ENCODE data around the gene CCL25.

CCL25 gene

GRCh38 chr19:8033287-8034177 is 19.0 kb upstream of the CCL25 start:
- peak; percentile 94 to 97 for DNase-seq
- peak; percentile 62 for TF ChIP-seq POLR2A (IDR thresholded peaks at IDR 0.05; ENCODE audit: low read length)
- TF ChIP-seq GATA1 (IDR thresholded peaks at IDR 0.05; ENCODE audit: low read depth, low read length) = peak; percentile 48

- DNase-seq = peak in 1 of 2 experiments; percentile 40
- TF ChIP-seq GATA1 (IDR thresholded peaks at IDR 0.05; ENCODE audit: low read depth, low read length) = no peak
- no peak for TF ChIP-seq POLR2A (IDR thresholded peaks at IDR 0.05; ENCODE audit: low read length)
Observed at GRCh38 chr19:8034178-8034525, 18.4 kb upstream of the CCL25 start.

GRCh38 chr19:8036434-8037099 is 16.0 kb upstream of the CCL25 start:
- DNase-seq = no peak
- TF ChIP-seq GATA1 (IDR thresholded peaks at IDR 0.05; ENCODE audit: low read depth, low read length) = no peak
- no peak for TF ChIP-seq POLR2A (IDR thresholded peaks at IDR 0.05; ENCODE audit: low read length)

- no peak for DNase-seq
- TF ChIP-seq GATA1 (IDR thresholded peaks at IDR 0.05; ENCODE audit: low read depth, low read length) (no peak), POLR2A (IDR thresholded peaks at IDR 0.05; ENCODE audit: low read length) (no peak)
Observed at GRCh38 chr19:8038815-8039214, 13.7 kb upstream of the CCL25 start.

GRCh38 chr19:8039231-8039630 is 13.3 kb upstream of the CCL25 start:
- DNase-seq = no peak
- TF ChIP-seq GATA1 (IDR thresholded peaks at IDR 0.05; ENCODE audit: low read depth, low read length) (no peak), POLR2A (IDR thresholded peaks at IDR 0.05; ENCODE audit: low read length) (no peak)

- no peak for DNase-seq
- no peak for TF ChIP-seq GATA1 (IDR thresholded peaks at IDR 0.05; ENCODE audit: low read depth, low read length)
- no peak for TF ChIP-seq POLR2A (IDR thresholded peaks at IDR 0.05; ENCODE audit: low read length)
Observed at GRCh38 chr19:8041531-8041931, 11.0 kb upstream of the CCL25 start.

- TF ChIP-seq POLR2A (IDR thresholded peaks at IDR 0.05; ENCODE audit: low read length) = no peak
- TF ChIP-seq GATA1 (IDR thresholded peaks at IDR 0.05; ENCODE audit: low read depth, low read length) = no peak
- no peak for DNase-seq
Observed at GRCh38 chr19:8042900-8043299, 9.7 kb upstream of the CCL25 start.

- TF ChIP-seq GATA1 (IDR thresholded peaks at IDR 0.05; ENCODE audit: low read depth, low read length) (no peak), POLR2A (IDR thresholded peaks at IDR 0.05; ENCODE audit: low read length) (no peak)
- DNase-seq = no peak
Observed at GRCh38 chr19:8044018-8044417, 8.5 kb upstream of the CCL25 start.

GRCh38 chr19:8045872-8046568 is 6.5 kb upstream of the CCL25 start:
- TF ChIP-seq POLR2A (IDR thresholded peaks at IDR 0.05; ENCODE audit: low read length) = no peak
- TF ChIP-seq GATA1 (IDR thresholded peaks at IDR 0.05; ENCODE audit: low read depth, low read length) = no peak
- DNase-seq = peak; percentile 38 to 40

GRCh38 chr19:8046569-8047165 is 5.9 kb upstream of the CCL25 start:
- TF ChIP-seq GATA1 (IDR thresholded peaks at IDR 0.05; ENCODE audit: low read depth, low read length) = no peak
- TF ChIP-seq POLR2A (IDR thresholded peaks at IDR 0.05; ENCODE audit: low read length) = no peak
- no peak for DNase-seq

GRCh38 chr19:8050274-8051096 is 2.1 kb upstream of the CCL25 start:
- TF ChIP-seq GATA1 (IDR thresholded peaks at IDR 0.05; ENCODE audit: low read depth, low read length) = no peak
- peak; percentile 92 for TF ChIP-seq POLR2A (IDR thresholded peaks at IDR 0.05; ENCODE audit: low read length)
- DNase-seq = peak; percentile 99

- no peak for DNase-seq
- TF ChIP-seq POLR2A (IDR thresholded peaks at IDR 0.05; ENCODE audit: low read length) = no peak
- TF ChIP-seq GATA1 (IDR thresholded peaks at IDR 0.05; ENCODE audit: low read depth, low read length) = no peak
Observed at GRCh38 chr19:8054169-8054568, 1.6 kb downstream of the CCL25 start.

- no peak for DNase-seq
- no peak for TF ChIP-seq GATA1 (IDR thresholded peaks at IDR 0.05; ENCODE audit: low read depth, low read length)
- no peak for TF ChIP-seq POLR2A (IDR thresholded peaks at IDR 0.05; ENCODE audit: low read length)
Observed at GRCh38 chr19:8056533-8056932, 4.0 kb downstream of the CCL25 start.

All from erythroblast (primary cell).